ENCODE data around the gene GATAD2A. TPM values are rescaled to one million over a fixed set of nuclear protein-coding genes. Genes with fewer than 3 reads are reported as not detected.

The GATAD2A gene
- total RNA-seq, 1 donor from 2014 or later, result 91.0 TPM

- DNase-seq (ENCODE audit: low spot score, unreplicated experiment), result no peak
- Mint-ChIP-seq H3K4me1 (ENCODE audit: low read depth) (peaks cover 1% of the 10 kb centered on the region), H3K9me3 (ENCODE audit: low read depth) (no peaks in the 10 kb centered on the region), H3K27me3 (no peaks in the 10 kb centered on the region), H3K4me3 (ENCODE audit: low read depth) (no peak overlapping the region), H3K36me3 (ENCODE audit: insufficient read depth) (peaks cover 2% of the 10 kb centered on the region), H3K27ac (no peak overlapping the region)
- no peak for TF ChIP-seq CTCF (IDR thresholded peaks at IDR 0.05; ENCODE audit: unreplicated experiment)
Observed at GRCh38 chr19:19438366-19439175, 33.1 kb downstream of the GATAD2A start.

- DNase-seq (ENCODE audit: low spot score, unreplicated experiment), result no peak
- Mint-ChIP-seq H3K27ac (no peak overlapping the region), H3K9me3 (ENCODE audit: low read depth) (no peaks in the 10 kb centered on the region), H3K4me3 (ENCODE audit: low read depth) (no peak overlapping the region), H3K27me3 (no peaks in the 10 kb centered on the region), H3K36me3 (ENCODE audit: insufficient read depth) (peaks cover 2% of the 10 kb centered on the region), H3K4me1 (ENCODE audit: low read depth) (no peaks in the 10 kb centered on the region)
- no peak for TF ChIP-seq CTCF (IDR thresholded peaks at IDR 0.05; ENCODE audit: unreplicated experiment)
Observed at GRCh38 chr19:19439176-19439482, 33.7 kb downstream of the GATAD2A start.

GRCh38 chr19:19443283-19443682, 37.8 kb downstream of the GATAD2A start:
- Mint-ChIP-seq H3K27ac (no peak overlapping the region), H3K27me3 (no peaks in the 10 kb centered on the region)

GRCh38 chr19:19443902-19444680, 38.6 kb downstream of the GATAD2A start:
- no peaks in the 10 kb centered on the region for H3K9me3 Mint-ChIP-seq (ENCODE audit: low read depth)
- no peak overlapping the region for H3K4me3 Mint-ChIP-seq (ENCODE audit: low read depth)
- H3K36me3 Mint-ChIP-seq (ENCODE audit: insufficient read depth), result peaks cover 2% of the 10 kb centered on the region
- DNase-seq (ENCODE audit: low spot score, unreplicated experiment), result no peak
- H3K27me3 Mint-ChIP-seq, result no peaks in the 10 kb centered on the region
- no peak for TF ChIP-seq CTCF (IDR thresholded peaks at IDR 0.05; ENCODE audit: unreplicated experiment)
- peak overlapping the region; percentile 35 for H3K27ac Mint-ChIP-seq
- H3K4me1 Mint-ChIP-seq (ENCODE audit: low read depth), result peaks cover 8% of the 10 kb centered on the region

More at GRCh38 chr19:19443283-19443682, 37.8 kb downstream of the GATAD2A start:
- H3K4me3 Mint-ChIP-seq (ENCODE audit: low read depth), result no peak overlapping the region
- peaks cover 8% of the 10 kb centered on the region for H3K4me1 Mint-ChIP-seq (ENCODE audit: low read depth)
- peaks cover 2% of the 10 kb centered on the region for H3K36me3 Mint-ChIP-seq (ENCODE audit: insufficient read depth)
- DNase-seq (ENCODE audit: low spot score, unreplicated experiment), result no peak
- no peaks in the 10 kb centered on the region for H3K9me3 Mint-ChIP-seq (ENCODE audit: low read depth)
- no peak for TF ChIP-seq CTCF (IDR thresholded peaks at IDR 0.05; ENCODE audit: unreplicated experiment)

- TF ChIP-seq CTCF (IDR thresholded peaks at IDR 0.05; ENCODE audit: unreplicated experiment), result no peak
- peaks cover 8% of the 10 kb centered on the region for H3K4me1 Mint-ChIP-seq (ENCODE audit: low read depth)
- no peak for DNase-seq (ENCODE audit: low spot score, unreplicated experiment)
- H3K4me3 Mint-ChIP-seq (ENCODE audit: low read depth), result no peak overlapping the region
- H3K27me3 Mint-ChIP-seq, result no peaks in the 10 kb centered on the region
- H3K27ac Mint-ChIP-seq, result peak overlapping the region; percentile 63
- H3K9me3 Mint-ChIP-seq (ENCODE audit: low read depth), result no peaks in the 10 kb centered on the region
- peaks cover 2% of the 10 kb centered on the region for H3K36me3 Mint-ChIP-seq (ENCODE audit: insufficient read depth)
Observed at GRCh38 chr19:19444681-19445155, 39.2 kb downstream of the GATAD2A start.

Data from progenitor cell of endocrine pancreas (in vitro differentiated cells).